Smooth muscle cell (in vitro differentiated cells): ENCODE measurements around the gene SLC32A1. TPM values are rescaled to one million over a fixed set of nuclear protein-coding genes. Genes with fewer than 3 reads are reported as not detected.

Experiments
- DNase-seq: peaks from one replicate; lab custom pipeline; 2025; ENCODE audit not compliant: unreplicated experiment; lab: John Stamatoyannopoulos, UW
- H2AFZ ChIP-seq: fragments of 200-600 bp; sonication (generic); 2 replicates; pipeline ENCODE4 v1.6.0; 2016; ENCODE audit warnings: antibody characterized with exemption, low read depth, mild to moderate bottlenecking
- H3F3A ChIP-seq: fragments of 200-600 bp; sonication (generic); 2 replicates; pipeline ENCODE4 v1.6.0; 2017; ENCODE audit warnings: antibody characterized with exemption, low read depth
- H3K27ac ChIP-seq: fragments of 200-600 bp; sonication (generic); 2 replicates; pipeline ENCODE4 v1.5.1; 2016; ENCODE audit warnings: low read depth, mild to moderate bottlenecking
- H3K27me3 ChIP-seq: fragments of 200-600 bp; sonication (generic); 2 replicates; pipeline ENCODE4 v1.6.1; 2016; ENCODE audit warnings: low read depth, mild to moderate bottlenecking
- H3K36me3 ChIP-seq: fragments of 200-600 bp; sonication (generic); 2 replicates; pipeline ENCODE4 v1.5.1; 2016; ENCODE audit warnings: low read depth
- H3K4me1 ChIP-seq: fragments of 200-600 bp; sonication (generic); 2 replicates; pipeline ENCODE4 v1.5.1; 2016; ENCODE audit warnings: low read depth
- H3K4me2 ChIP-seq: fragments of 200-600 bp; sonication (generic); 2 replicates; pipeline ENCODE4 v1.6.0; 2016; ENCODE audit warnings: mild to moderate bottlenecking
- H3K4me3 ChIP-seq: fragments of 200-600 bp; sonication (generic); 2 replicates; pipeline ENCODE4 v1.5.1; 2016; ENCODE audit warnings: mild to moderate bottlenecking
- H3K79me2 ChIP-seq: fragments of 200-600 bp; sonication (generic); 2 replicates; pipeline ENCODE4 v1.6.0; 2016; ENCODE audit warnings: low read depth, mild to moderate bottlenecking
- H3K9ac ChIP-seq: fragments of 200-600 bp; sonication (generic); 2 replicates; pipeline ENCODE4 v1.6.0; 2016; ENCODE audit warnings: low read depth
- H3K9me3 ChIP-seq: fragments of 200-600 bp; sonication (generic); replicated peaks from 2 replicates; pipeline ENCODE4 v1.5.1; 2016; ENCODE audit warnings: low read depth
- H4K20me1 ChIP-seq: fragments of 200-600 bp; sonication (generic); 2 replicates; pipeline ENCODE4 v1.6.0; 2016; ENCODE audit warnings: low read depth
- WGBS: methylation state at CpG from one replicate; pipeline ENCODE4 v1.1.7; 2016; ENCODE audit warnings: low lambda C conversion rate; 5-methylcytosine and 5-hydroxymethylcytosine counted together
- polyA plus RNA-seq: library from polyadenylated mRNA; unstranded; fragments of >200 nt; fragmentation: Nextera tagmentation; extraction: Ambion mirVana; gene quantifications from 2 replicates; pipeline ENCODE4 v1.2.1, GENCODE V29; 2016
- total RNA-seq: library from RNA; depleted of rRNA; stranded (reverse); fragments of >200 nt; gene quantifications from 2 replicates; pipeline ENCODE4 v1.2.3, GENCODE V29; 2014
- TF ChIP-seq, protein P1 (sequence below): fragments of 200-600 bp; sonication (generic); IDR thresholded peaks from 2 replicates; pipeline ENCODE4 v1.5.1; 2017; ENCODE audit warnings: borderline replicate concordance, mild to moderate bottlenecking, antibody characterized with exemption; ENCODE audit not compliant: insufficient read depth, poor library complexity, severe bottlenecking

The SLC32A1 gene
- total and polyA plus RNA-seq, 2 experiments from 2014 or later, result not detected

DNA sequence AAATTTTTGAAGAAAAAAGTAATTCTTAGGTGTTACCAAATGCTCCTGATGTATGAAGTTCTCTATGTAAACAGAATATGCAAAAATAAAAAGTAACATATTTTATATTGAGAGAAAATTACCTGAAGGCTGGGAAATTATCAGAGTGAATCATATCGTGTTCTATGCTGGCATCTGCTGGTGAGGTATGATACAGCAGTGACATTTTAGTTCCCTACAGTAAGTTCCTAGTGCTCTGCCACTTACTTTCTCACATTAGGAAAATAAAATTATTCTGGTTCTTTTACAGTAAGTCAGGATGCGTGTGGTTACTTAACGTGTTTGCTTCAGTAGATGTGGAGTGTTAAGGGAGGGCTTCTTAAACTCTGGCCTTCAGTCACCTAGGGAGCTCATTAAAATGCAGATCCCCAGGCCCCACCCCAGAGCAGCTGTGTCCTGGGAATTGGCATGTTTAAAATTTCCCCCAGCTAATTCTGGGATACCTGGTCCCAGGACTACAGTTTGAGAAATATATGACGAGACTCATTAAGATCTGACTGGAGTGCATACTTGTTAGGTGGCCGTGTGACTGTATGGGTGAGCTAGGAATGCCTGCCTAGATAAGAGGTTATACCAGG is 27.2 kb downstream of the SLC32A1 start:
- no peak overlapping the region for H3K27ac ChIP-seq
- H3K9ac ChIP-seq, result no peak overlapping the region
- peaks cover 6% of the 10 kb centered on the region for H4K20me1 ChIP-seq
- peaks cover 3% of the 10 kb centered on the region for H3K4me1 ChIP-seq
- no peaks in the 10 kb centered on the region for H3K9me3 ChIP-seq
- no peak for DNase-seq
- H2AFZ ChIP-seq, result no peak overlapping the region
- H3F3A ChIP-seq, result no peaks in the 10 kb centered on the region
- no peaks in the 10 kb centered on the region for H3K36me3 ChIP-seq
- TF ChIP-seq, protein P1, sequence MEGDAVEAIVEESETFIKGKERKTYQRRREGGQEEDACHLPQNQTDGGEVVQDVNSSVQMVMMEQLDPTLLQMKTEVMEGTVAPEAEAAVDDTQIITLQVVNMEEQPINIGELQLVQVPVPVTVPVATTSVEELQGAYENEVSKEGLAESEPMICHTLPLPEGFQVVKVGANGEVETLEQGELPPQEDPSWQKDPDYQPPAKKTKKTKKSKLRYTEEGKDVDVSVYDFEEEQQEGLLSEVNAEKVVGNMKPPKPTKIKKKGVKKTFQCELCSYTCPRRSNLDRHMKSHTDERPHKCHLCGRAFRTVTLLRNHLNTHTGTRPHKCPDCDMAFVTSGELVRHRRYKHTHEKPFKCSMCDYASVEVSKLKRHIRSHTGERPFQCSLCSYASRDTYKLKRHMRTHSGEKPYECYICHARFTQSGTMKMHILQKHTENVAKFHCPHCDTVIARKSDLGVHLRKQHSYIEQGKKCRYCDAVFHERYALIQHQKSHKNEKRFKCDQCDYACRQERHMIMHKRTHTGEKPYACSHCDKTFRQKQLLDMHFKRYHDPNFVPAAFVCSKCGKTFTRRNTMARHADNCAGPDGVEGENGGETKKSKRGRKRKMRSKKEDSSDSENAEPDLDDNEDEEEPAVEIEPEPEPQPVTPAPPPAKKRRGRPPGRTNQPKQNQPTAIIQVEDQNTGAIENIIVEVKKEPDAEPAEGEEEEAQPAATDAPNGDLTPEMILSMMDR, result peak; percentile 59
- H3K4me2 ChIP-seq, result no peak overlapping the region
- no peaks in the 10 kb centered on the region for H3K27me3 ChIP-seq
- no peaks in the 10 kb centered on the region for H3K79me2 ChIP-seq
- WGBS, result 74% methylated on average over 5 of the region's 5 CpGs
- no peak overlapping the region for H3K4me3 ChIP-seq

DNA sequence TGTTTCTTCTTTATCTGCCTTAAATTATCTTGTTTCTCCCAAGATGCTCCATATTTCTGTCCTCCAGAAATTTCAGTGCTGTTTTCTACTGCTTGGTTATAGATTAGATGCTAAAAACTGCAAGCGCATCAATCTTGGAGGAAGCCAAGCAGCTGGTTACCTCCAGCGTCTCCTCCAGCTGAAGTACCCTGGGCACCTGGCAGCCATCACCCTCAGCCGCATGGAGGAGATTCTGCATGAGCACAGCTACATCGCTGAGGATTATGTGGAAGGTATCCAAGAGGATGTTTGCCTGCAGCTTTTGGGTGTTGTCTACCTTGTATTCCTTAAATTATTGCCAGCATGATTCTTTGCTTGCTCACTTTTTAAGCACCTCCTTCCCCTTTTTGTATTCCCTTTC is 27.7 kb downstream of the SLC32A1 start:
- no peaks in the 10 kb centered on the region for H3F3A ChIP-seq
- H3K9me3 ChIP-seq, result no peaks in the 10 kb centered on the region
- no peak overlapping the region for H3K27ac ChIP-seq
- no peak overlapping the region for H3K4me3 ChIP-seq
- no peak overlapping the region for H3K9ac ChIP-seq
- no peak overlapping the region for H2AFZ ChIP-seq
- no peak overlapping the region for H3K4me2 ChIP-seq
- H3K27me3 ChIP-seq, result no peaks in the 10 kb centered on the region
- TF ChIP-seq, protein P1, result no peak
- DNase-seq, result no peak
- H4K20me1 ChIP-seq, result peaks cover 6% of the 10 kb centered on the region
- 93% methylated on average over 4 of the region's 4 CpGs for WGBS
- H3K36me3 ChIP-seq, result no peaks in the 10 kb centered on the region
- H3K79me2 ChIP-seq, result no peaks in the 10 kb centered on the region
- peaks cover 3% of the 10 kb centered on the region for H3K4me1 ChIP-seq

GRCh38 chr20:38754924-38755323 is 30.6 kb downstream of the SLC32A1 start:
- Histone ChIP-seq H3K36me3 (no peaks in the 10 kb centered on the region), H3K79me2 (no peaks in the 10 kb centered on the region), H3K27ac (no peak overlapping the region), H3K9ac (no peak overlapping the region), H3K4me1 (no peaks in the 10 kb centered on the region), H3K27me3 (no peaks in the 10 kb centered on the region), H4K20me1 (peaks cover 6% of the 10 kb centered on the region), H3K9me3 (no peaks in the 10 kb centered on the region), H3K4me3 (no peak overlapping the region), H3F3A (no peaks in the 10 kb centered on the region), H2AFZ (no peak overlapping the region), H3K4me2 (no peak overlapping the region)
- no peak for DNase-seq
- 94% methylated on average over 13 of the region's 13 CpGs for WGBS
- TF ChIP-seq, protein P1, result no peak

DNA sequence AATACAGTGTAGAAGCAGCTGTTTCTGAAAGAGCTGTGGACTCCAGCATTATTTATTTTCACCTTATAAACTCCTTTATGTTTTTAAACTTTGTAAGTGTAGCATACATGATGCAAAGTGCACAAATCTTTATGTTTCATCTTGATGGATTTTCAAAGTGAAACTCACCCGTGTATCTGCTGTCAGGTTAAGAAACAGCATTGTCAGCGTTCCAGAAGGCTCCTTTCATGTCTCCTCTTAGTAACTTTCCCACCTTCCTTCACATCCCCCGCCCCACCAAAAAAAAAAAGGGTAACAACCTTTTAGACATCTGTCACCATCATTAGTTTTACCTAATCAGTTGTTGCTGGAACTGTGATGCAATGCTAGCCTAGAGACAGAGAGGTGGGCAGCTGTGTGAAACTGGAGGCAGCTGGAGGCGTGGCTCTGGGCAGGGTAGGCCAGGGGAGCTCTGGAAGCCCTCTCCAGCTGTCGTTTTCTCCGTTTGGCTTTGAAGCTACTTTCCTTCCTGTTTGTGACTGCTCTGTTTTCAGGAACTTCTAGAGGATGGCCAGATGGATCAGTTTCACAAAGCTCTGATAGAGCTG is 31.1 kb downstream of the SLC32A1 start:
- 82% methylated on average over 6 of the region's 6 CpGs for WGBS
- no peak overlapping the region for H2AFZ ChIP-seq
- no peak overlapping the region for H3K27ac ChIP-seq

More for the DNA sequence above, 31.1 kb downstream of the SLC32A1 start:
- no peaks in the 10 kb centered on the region for H3K9me3 ChIP-seq
- H3F3A ChIP-seq, result no peaks in the 10 kb centered on the region
- no peak for DNase-seq
- H4K20me1 ChIP-seq, result peaks cover 6% of the 10 kb centered on the region
- TF ChIP-seq, protein P1, result no peak
- no peaks in the 10 kb centered on the region for H3K4me1 ChIP-seq
- H3K27me3 ChIP-seq, result no peaks in the 10 kb centered on the region
- H3K4me2 ChIP-seq, result no peak overlapping the region
- H3K9ac ChIP-seq, result no peak overlapping the region
- H3K4me3 ChIP-seq, result no peak overlapping the region
- no peaks in the 10 kb centered on the region for H3K36me3 ChIP-seq
- H3K79me2 ChIP-seq, result no peaks in the 10 kb centered on the region
